HG02852 (cell line): Measurements from ENCODE around the gene COX6B2.

Source experiments
- ATAC-seq: cut with Tn5 transposase; IDR thresholded peaks from one replicate; pipeline ENCODE4 v1.9.1; 2021; ENCODE audit warnings: mild to moderate bottlenecking, moderate library complexity; ENCODE audit not compliant: unreplicated experiment

Gene COX6B2

DNA sequence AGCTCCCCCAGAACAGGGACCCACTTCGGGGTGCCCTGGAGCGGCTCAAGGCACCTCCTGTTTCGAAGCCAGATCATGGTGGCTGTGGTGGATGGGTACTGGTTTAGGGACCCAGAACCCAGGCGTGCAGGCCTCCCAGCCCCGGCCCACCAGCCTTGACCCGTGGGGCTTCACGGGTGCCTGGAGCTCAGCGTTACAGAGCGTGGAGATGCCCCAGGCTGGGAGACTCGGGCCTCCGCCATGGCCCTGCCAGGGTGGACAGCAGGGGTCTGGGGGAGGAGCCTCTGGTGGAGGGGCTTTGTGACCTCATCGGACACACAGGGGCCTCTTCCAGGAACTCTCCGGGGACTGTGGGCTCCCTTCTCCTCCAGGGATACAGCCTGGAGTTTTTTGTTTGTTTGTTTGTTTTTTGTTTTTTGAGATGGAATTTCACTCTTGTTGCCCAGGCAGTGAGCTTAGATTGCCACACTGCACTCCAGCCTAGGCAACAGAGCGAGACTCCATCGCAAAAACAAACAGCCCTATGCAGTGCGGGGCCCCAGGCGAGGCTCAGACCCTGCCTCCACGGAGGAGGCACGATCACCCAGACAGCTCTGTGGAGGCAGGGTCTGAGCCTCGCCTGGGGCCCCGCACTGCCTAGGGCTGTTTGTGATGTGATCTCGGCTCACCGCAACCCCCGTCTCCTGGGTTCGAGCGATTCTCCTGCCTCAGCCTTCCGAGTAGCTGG, 8.6 kb upstream of the COX6B2 start, which contains the start of gene GARIN5B:
GARIN5B (minus strand) TSS at position 271 of the 727 bp plus-strand sequence; CDS start at position 77, 194 bp downstream.
- ATAC-seq, result no peak

DNA sequence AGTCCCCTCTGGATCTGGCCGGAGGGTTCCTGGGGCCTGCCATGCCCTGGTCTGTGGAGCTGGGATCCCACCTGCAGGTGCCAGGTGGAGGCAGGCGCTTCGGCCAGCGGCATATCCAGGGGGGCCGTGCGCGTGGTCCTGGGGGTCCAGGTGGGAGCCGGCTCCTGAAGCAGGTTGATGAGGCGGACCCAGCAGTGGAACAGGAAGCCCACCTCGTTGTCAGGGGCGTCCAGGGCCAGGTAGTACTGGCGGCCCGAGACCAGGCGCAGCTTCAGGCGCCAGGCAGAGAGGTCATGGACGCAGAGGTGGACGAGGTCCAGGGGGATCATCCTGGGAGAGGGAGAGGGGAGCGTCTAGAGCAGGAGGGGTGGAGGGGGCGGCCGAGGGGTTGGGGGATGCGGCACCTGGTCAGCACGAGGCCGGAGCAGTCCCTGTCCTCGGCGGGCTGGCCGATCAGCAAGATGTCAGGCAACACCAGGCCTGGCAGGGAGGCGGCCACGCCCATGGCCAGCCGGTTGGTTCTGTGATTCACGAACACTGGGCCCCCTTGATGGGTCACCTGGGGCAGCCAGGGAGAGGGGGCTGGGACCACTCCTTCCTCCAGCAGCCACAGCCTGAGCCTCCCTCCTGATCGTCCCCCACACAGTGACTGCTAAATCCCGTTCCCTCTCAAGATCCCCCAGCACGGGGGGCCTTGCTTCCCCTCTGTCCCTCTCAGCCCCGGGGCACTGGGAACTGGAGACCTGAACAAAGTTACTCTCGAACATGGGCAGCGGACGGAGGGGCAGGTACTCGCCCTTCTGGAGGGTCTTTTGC, 7.9 kb upstream of the COX6B2 start:
- ATAC-seq, result no peak

DNA sequence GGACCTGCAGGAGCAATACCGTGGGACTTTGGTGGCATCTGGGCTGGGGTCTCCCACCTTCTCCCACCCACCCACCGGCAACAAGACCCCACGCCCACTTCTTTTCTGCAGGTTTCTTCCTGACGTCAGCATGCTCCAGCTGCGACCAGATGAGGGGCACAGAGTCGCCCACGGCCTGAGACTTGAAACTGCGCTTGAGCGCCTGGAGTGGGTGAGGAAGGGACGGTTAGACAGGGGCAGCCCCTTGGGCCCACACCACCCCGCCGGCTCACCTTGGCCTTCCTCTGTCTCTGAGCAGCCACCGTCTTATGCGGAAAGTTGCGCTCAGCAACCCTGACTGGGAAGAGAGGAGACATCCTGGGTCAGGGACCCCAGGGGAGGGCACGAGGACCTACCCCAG, 6.4 kb upstream of the COX6B2 start:
- no peak for ATAC-seq

DNA sequence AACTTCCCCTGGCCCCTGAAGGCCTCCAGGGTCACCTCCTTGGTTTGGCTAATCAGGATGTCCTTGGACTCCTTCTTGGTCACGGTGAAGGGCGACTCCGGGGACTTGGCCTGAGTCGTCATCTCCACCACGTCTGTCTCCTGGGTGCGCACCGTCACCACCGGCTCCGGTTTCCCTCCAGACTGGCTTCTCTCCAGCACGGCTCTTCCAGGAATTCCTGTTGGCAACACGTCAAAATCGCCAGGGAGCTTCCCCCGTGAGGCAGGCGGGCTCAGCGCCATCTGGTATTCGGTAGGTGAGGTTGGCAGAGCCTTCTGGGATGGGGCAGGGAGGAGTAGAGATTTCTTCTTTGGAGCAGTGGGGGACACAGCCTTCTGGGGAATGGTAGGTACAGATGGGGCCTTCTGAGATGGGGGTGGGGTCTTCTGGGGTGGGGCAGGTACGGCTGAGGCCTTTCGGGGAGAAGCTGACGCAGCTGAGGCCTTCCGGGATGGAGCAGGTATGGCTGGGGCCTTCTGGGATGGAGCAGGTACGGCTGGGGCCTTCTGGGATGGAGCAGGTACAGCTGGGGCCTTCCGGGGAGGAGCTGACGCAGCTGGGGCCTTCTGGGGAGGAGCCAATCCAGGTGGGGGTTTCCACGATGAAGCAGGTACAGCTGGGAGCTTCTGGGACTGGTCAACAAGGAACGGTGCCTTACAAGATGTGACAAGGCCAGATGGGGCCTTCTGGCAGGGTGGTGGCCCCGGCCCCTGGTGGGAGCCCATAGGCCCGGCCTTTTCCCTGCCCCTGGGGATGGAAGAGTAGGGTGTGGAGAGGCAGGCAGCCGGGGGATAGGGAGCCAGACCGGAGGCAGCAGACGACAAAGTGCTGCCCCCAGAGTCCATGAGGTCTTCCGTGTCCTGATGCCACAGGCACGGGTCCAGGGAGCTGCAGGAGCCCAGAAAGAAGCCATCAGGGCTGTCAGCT, 4.7 kb upstream of the COX6B2 start:
- ATAC-seq, result no peak

DNA sequence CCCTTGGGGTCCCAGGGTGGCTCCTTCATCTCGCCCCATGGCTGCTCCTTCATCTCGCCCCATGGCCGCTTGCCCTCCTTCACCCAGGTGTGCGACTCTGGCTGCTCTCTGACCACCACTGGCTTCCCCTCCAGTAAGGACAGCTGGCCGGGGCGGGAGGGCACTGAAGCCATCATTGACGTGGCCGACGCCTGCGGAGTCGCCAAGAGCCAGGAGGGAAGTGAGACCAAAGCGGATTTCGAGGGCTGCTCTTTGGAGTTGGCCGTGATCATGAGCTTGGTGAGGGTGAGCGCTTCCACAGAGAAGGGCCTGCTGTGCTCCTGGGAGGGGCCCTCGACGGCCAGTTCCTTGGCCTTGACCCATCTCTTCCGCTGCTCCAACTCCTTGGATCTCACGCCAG, 4.0 kb upstream of the COX6B2 start:
- no peak for ATAC-seq

DNA sequence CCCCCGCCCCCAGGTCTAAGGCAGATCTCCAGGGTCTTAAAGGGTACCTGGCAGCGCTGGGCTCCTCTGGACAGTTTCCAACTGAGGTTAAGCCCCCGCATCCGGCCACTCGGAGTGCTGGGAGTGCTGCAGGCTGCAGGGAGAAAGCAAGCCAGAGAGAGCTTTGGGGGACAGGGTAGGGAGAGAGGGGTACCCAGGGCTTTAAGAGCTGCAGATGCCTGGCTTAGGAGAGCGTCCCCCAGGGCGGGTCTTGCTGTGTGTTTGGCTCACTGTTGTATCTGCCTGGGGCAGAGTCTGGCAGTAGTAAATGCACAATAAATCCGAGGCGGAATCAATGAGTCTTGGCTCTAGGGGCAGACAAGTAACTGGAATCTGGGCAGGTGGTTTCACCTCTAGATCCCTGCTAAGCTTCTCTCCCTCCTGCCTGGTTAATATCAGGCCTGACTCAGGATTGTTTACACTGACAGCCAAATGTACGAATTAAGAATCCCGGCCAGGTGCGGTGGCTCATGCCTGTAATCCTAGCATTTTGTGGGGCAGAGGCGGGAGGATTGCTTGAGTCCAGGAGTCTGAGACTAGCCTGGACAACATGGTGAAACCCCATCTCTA, 798 bp upstream of the COX6B2 start:
- ATAC-seq, result no peak

DNA sequence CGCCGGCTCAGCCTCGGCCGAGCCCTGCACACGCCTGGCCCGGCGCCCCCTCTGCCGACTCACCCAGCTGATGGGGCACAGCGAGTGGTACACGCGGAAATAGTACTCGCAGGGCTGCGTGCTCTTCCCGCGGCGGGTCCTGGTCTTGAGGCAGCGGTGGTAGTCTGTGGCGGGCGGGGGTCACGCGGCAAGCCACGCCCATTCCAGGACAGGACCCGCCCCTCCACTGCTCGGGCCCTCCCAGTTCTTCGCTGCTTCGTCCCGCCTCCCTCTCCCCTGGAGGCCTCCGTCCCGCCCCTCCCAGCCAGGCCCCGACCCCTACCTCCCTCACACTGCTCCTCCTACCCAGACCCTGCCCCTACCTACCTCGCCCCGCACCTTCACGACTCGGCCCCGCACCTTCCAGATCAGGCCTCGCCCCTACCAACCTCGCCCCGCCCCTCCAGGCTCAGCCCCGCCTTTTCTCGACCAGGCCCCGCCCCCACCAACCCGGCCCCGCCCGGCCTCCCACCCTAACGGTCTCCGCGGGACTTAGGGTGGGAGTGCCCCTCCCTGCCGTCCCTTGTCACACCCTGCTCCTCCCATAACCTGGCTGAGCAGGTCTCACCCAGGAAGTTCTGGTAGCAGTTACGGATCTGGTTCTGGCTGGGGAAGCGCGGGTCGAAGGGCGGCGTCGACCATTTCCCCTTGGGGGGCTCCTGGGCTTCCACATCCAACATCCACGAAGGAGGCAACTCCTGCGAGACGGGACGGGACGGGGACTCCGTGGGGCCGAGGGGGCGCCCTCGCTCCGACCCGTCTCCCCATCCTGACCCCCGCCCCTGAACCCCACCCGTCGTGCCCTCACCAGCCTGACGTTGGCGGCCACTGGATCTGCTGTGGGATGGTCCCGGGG, 469 bp downstream of the COX6B2 start:
- no peak for ATAC-seq

DNA sequence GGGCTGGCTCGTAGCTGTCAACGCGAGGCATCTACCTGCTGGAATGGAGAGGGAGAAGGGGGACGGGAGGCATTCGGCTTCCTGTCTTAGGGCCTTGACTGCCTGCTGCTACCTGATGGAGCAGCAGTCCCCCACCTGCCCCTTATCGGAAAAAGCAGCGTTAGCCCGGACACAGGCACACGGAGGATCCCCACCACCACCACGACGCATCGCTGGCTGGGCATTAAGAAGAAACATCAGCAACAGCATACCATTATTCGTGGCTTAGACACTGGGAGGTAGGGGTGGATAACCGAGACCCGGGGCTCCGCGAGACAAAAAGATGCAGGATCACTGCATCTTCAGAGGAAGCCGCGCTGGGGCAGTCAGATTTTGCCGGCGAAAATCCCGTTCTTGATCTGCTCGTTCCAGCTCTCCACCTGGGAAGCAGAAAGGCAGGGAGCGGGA, 1.1 kb downstream of the COX6B2 start:
- no peak for ATAC-seq

DNA sequence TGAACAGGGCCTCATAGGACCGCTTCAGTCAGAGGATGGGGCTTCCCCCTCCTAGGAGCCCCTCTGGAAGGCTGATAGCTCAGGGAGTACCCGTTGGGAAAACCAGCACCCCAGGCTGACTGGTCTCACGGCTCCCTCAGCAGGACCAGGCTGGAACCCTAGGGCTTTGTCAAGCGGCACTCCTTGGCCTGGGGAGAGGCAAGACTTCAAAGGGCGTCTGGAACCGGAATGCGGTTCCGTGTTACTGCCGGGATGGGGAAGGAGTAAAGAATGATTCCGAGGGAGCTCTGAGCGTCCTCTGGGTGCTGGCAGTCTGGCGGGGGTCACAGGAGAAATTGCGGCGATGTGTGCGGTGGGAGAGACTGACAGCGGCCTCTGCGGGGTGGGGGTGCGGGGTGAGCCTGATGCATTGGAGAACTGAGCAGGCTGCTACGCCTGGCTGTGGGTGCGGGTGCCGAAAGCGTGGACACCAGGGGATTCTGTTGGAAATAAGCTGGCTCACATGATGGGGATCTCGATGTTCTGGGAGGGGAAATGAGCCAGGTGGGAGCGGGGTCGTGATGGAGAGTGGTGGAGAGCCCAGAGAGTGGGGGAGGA, 1.9 kb downstream of the COX6B2 start:
- ATAC-seq, result no peak

DNA sequence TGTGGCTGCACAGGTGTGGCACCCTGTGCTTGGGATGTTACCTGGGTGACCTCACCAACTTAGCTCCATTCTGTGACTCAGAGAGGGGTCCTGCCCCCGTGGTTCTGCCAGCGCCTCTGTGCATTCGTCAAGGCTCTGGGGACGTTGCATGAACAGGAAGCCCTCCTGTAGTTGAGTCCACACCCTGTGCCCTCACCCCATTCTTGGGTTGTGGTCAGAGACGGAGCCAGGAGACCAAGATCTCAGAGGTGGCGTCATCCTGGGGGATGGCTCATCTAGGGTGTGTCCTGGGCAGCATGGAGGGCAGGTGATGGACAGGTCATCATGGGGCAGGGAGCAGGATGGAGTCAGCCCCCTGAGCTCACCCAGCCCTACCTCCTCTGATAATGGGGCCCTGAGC, 2.5 kb downstream of the COX6B2 start:
- no peak for ATAC-seq

DNA sequence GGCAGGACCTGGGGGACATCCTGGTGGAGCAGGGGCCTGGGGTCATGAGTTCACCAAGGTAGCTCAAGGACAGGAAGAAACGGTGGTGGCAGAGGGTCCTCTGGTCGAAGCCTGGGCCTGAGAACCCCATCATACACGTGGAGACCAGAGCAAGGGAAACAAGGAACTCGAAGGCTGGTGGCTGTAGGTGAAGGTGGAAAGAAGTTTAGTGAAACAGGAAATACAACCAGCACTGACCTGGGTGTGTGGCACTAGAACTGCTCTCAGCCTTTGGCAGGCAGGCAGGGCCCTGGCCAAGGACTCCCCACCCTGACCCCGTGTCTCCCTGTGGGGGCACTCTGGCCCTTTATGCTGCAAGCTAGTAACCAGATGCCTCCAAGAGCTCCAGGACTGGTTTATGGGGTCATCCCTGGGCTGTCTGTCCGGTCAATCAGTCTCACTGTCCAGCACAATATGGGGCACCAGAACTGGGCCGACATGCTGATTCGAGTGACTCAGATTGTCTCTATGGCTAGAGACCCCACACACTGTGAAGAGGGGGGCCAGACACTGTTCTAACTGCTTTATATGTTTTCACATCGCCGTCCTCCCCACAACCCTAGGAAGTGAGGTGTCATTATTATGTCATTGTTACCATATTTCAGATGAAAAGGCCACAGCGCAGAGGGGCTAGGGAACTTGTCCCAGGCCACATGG, 3.8 kb downstream of the COX6B2 start:
- ATAC-seq, result no peak

DNA sequence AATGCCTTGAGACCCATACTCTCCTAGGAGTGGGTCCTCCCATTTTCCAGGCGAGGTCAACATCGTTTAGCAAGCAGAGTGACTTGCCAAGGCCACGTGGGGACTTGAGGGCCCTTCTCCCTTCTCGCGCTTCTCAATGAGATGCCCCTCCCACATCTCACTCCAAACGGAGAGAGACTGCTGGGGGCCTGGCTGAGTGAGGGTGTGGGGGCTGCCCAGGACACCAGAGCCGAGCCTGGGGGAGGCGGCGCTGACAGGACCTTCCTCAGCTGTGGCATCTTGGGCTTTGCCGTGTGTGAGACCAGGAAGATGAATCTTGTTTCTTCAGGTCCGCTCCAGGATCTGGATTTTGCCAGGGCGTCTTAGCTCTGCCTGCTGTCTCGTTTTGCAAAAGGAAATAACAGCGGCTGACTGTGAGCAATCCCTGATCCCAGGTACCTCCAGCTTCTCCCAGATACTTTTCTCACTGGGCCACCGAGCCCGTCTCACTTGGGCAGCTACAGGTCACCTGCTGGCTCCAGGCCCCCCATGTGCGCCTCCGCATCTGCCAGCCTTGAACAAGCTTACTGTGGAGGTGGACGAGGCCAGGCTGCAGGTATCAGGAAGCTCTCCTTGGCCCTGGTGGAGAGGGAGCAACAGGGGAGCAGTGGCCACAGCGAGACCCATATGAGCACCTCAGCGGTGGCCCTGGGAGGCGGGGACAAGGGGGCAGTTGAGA, 6.0 kb downstream of the COX6B2 start:
- no peak for ATAC-seq

DNA sequence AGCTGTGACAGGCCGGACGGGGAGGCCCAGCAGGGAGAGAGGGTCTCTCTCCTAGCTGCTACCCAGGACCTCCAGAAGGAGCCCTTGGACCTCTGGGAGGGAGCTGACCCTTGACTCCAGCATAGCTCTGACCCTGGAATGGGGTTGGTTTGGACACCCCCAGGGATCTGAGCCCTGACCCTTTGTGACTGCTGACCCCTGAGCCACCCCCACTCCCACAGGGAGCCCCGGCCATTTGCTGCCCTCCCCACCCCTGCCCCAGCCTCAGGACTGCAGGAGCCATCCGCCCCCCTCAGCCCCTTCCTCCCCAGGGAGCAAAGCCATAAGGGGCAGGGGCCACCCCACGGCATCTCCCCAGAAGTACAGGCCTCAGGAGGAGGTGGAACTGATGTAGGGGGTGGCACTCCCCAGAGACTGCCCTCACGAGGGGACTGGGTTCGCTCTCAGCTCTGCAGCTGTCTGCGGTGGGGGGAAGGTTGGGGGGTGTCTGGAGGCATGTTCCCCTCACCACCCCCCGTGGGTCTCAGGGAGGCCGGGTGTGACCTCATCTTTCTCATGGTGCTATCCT, 7.0 kb downstream of the COX6B2 start:
- no peak for ATAC-seq

DNA sequence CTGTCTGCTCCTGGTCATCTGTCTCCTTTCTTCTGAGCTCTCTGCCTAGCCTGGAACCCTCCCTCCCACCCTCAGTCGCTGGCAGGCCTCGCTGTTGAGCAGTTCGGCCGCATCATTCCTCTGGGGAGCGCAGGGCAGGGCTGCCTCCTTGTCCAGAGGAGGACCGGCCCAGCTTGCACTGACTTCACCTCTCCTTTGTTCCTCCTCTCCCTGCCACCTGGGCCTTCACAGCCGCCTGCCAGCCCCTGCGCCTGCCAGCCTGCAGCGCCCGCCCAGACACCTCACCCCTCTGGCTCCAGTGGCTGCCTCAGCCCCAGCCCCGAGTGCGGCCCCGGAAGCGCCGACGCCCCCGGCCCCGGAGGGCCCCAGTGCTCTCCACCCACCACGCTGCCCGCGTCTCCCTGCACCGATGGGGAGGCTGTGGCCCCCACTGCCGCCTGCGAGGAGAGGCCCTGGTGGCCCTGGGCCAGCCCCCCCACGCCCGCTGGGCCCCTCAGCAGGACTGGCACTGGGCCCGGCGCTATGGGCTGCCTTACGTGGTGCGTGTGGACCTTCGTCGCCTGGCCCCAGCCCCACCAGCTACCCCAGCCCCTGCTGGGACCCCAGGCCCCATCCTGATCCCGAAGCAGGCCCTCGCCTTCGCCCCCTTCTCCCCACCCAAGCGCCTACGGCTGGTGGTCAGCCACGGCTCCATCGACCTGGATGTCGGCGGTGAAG, 7.6 kb downstream of the COX6B2 start:
- no peak for ATAC-seq

DNA sequence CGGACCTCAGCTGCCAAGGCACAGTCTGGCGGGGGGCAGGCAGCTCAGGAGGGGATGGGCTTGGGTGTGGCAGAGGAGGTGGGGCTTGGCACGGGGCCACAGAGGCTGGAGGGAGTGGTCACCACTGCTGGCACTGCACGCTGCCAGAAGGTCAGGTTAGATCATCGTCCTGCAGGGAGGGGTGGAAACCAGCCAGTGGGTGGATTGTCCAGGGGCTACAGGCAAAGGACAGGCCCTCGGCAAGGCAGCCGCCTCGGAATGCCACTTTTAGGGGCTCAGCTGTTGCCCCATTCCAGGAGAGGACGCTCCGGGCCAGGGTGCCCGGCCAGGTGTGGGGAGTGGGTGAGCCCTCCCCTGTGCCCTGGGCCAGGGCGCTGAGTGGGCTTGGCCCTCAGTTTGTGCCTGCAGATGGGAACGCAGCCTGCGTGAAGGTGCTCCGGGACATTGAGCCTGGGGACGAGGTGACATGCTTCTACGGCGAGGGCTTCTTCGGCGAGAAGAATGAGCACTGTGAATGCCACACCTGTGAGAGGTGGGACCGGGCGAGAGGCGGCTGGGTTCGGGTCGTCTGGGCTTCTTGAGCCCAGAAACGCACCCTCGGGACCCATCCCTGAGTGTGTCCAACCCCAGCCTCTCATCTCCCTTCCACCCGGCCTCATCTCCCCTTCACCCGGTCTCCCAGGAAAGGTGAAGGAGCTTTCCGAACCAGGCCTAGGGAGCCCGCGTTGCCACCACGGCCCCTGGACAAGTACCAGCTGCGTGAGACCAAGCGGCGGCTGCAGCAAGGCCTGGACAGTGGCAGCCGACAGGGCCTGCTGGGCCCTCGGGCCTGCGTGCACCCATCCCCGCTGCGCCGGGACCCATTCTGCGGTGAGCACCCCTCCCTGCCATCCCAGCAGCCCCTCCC, 8.4 kb downstream of the COX6B2 start:
- no peak for ATAC-seq
